ENCODE measurements around the gene ZDHHC13. TPM values are rescaled to one million over a fixed set of nuclear protein-coding genes. Genes with fewer than 3 reads are reported as not detected.
A peak's percentile ranks its signal among the peaks of the same experiment; 100 is the strongest.

ZDHHC13 gene
- total RNA-seq, 1 donor from 2014 or later: 23.4 TPM

DNA sequence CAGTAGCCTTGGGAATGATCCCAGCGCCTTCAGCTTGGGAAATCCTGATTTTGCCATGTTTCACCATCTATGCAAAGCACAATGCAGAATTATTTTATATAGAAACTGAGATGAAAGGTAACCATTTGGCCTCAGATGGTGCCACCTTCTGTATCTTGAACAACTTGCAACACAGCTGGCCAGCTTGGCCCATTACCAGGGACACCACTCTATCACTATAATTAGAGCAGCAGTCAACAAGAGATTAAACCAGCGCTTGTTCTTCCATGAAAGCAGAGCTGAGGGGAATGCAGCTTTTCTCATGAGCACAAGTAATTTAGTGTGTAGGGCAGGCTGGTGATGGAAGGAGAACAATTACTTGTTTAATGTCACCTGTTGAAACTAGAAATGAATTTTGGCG is 6.7 kb upstream of the ZDHHC13 start:
- H3K36me3 Mint-ChIP-seq (ENCODE audit: insufficient read depth): no peaks in the 10 kb centered on the region
- no peak overlapping the region for H3K4me3 Mint-ChIP-seq (ENCODE audit: low read depth)
- no peaks in the 10 kb centered on the region for H3K9me3 Mint-ChIP-seq (ENCODE audit: low read depth)
- H3K4me1 Mint-ChIP-seq (ENCODE audit: low read depth): peaks cover 1% of the 10 kb centered on the region
- no peak for TF ChIP-seq CTCF (IDR thresholded peaks at IDR 0.05; ENCODE audit: unreplicated experiment)
- no peak for DNase-seq (ENCODE audit: low spot score, unreplicated experiment)
- peaks cover 5% of the 10 kb centered on the region for H3K27me3 Mint-ChIP-seq
- no peak overlapping the region for H3K27ac Mint-ChIP-seq

GRCh38 chr11:19111809-19112208 is 5.2 kb upstream of the ZDHHC13 start:
- H3K4me3 Mint-ChIP-seq (ENCODE audit: low read depth): no peak overlapping the region
- H3K27me3 Mint-ChIP-seq: peaks cover 5% of the 10 kb centered on the region
- H3K4me1 Mint-ChIP-seq (ENCODE audit: low read depth): peaks cover 1% of the 10 kb centered on the region
- H3K27ac Mint-ChIP-seq: no peak overlapping the region
- no peaks in the 10 kb centered on the region for H3K9me3 Mint-ChIP-seq (ENCODE audit: low read depth)
- no peaks in the 10 kb centered on the region for H3K36me3 Mint-ChIP-seq (ENCODE audit: insufficient read depth)
- no peak for DNase-seq (ENCODE audit: low spot score, unreplicated experiment)
- TF ChIP-seq CTCF (IDR thresholded peaks at IDR 0.05; ENCODE audit: unreplicated experiment): no peak

DNA sequence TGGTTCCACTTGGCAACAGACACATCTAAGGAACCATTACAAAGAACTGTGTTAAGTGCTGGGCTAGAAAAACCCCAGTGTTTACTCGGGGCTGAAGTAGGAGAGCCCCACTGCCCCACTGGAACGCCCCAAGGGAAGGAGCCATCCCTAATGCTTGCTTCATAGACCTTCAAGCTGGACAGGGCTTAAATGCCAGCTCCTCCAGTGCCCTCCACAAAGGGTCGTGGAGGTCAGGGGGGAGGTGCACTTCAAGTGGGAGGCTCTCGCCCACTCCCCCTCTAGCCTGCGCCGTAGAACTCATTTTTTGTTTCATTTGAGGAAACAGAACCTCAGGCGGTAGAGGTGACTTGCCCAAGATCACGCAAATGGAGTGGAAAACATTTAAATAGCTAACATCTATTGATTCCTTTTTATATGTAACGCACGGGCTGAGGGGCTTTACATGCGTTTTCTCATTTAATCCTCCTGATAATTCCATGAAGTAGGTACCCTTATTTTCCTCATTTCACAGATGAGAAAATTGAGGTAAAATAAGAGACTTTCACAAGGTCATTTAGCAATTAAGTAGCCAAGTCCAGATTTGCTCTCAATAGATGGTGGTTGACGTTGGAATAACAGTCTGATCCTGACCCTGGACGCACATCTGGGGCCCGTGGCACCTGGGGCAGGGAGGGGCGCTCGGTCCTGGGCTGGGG is 545 bp upstream of the ZDHHC13 start:
- no peaks in the 10 kb centered on the region for H3K9me3 Mint-ChIP-seq (ENCODE audit: low read depth)
- peaks cover 5% of the 10 kb centered on the region for H3K36me3 Mint-ChIP-seq (ENCODE audit: insufficient read depth)
- TF ChIP-seq CTCF (IDR thresholded peaks at IDR 0.05; ENCODE audit: unreplicated experiment): no peak
- H3K27me3 Mint-ChIP-seq: peaks cover 5% of the 10 kb centered on the region
- H3K27ac Mint-ChIP-seq: no peak overlapping the region
- DNase-seq (ENCODE audit: low spot score, unreplicated experiment): no peak
- H3K4me1 Mint-ChIP-seq (ENCODE audit: low read depth): peaks cover 10% of the 10 kb centered on the region
- H3K4me3 Mint-ChIP-seq (ENCODE audit: low read depth): peak overlapping the region; percentile 92

DNA sequence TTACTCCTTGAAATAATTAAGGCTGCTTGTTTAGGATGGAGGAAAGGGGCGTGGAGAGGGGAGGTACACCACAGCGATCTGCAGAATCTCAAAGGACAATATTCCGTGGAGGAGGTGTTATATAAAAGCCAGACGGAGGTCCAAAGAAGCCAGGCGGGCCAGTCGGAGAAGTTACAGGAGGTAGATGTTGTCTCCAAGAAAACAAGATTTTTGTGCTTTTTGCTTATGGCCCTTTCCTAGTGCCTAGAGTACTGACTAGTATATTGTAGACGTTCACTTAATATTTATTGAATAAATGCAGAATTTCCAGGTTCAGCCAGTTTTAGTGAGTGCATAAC is 761 bp downstream of the ZDHHC13 start:
- H3K4me3 Mint-ChIP-seq (ENCODE audit: low read depth): peak overlapping the region; percentile 92
- peaks cover 5% of the 10 kb centered on the region for H3K36me3 Mint-ChIP-seq (ENCODE audit: insufficient read depth)
- TF ChIP-seq CTCF (IDR thresholded peaks at IDR 0.05; ENCODE audit: unreplicated experiment): no peak
- H3K27me3 Mint-ChIP-seq: peaks cover 5% of the 10 kb centered on the region
- H3K27ac Mint-ChIP-seq: peak overlapping the region; percentile 59
- no peaks in the 10 kb centered on the region for H3K9me3 Mint-ChIP-seq (ENCODE audit: low read depth)
- DNase-seq (ENCODE audit: low spot score, unreplicated experiment): no peak
- peaks cover 12% of the 10 kb centered on the region for H3K4me1 Mint-ChIP-seq (ENCODE audit: low read depth)

GRCh38 chr11:19121646-19122045 is 4.7 kb downstream of the ZDHHC13 start:
- Mint-ChIP-seq H3K27me3 (no peaks in the 10 kb centered on the region), H3K27ac (no peak overlapping the region), H3K4me1 (ENCODE audit: low read depth) (peaks cover 12% of the 10 kb centered on the region), H3K9me3 (ENCODE audit: low read depth) (no peaks in the 10 kb centered on the region), H3K36me3 (ENCODE audit: insufficient read depth) (peaks cover 14% of the 10 kb centered on the region), H3K4me3 (ENCODE audit: low read depth) (no peak overlapping the region)
- no peak for DNase-seq (ENCODE audit: low spot score, unreplicated experiment)
- TF ChIP-seq CTCF (IDR thresholded peaks at IDR 0.05; ENCODE audit: unreplicated experiment): no peak

Measured in progenitor cell of endocrine pancreas (in vitro differentiated cells).